Progenitor cell of endocrine pancreas (in vitro differentiated cells): ENCODE measurements around the gene TP63. TPM values are rescaled to one million over a fixed set of nuclear protein-coding genes. Genes with fewer than 3 reads are reported as not detected.

Source experiments
- DNase-seq: peaks from one replicate; pipeline ENCODE4 v3.0.0; 2021; ENCODE audit warnings: low spot score; ENCODE audit not compliant: unreplicated experiment
- H3K27ac Mint-ChIP-seq: 2 replicates; pipeline ENCODE4 v1.8.0; 2021; ENCODE audit warnings: mild to moderate bottlenecking, moderate library complexity, mixed read lengths
- H3K27me3 Mint-ChIP-seq: 2 replicates; pipeline ENCODE4 v1.8.0; 2021; ENCODE audit warnings: mixed read lengths
- H3K36me3 Mint-ChIP-seq: 2 replicates; pipeline ENCODE4 v1.8.0; 2022; ENCODE audit warnings: mixed read lengths; ENCODE audit not compliant: insufficient read depth
- H3K4me1 Mint-ChIP-seq: 2 replicates; pipeline ENCODE4 v1.8.0; 2021; ENCODE audit warnings: low read depth, mixed read lengths
- H3K4me3 Mint-ChIP-seq: 2 replicates; pipeline ENCODE4 v1.8.0; 2021; ENCODE audit warnings: low read depth, mild to moderate bottlenecking, moderate library complexity, mixed read lengths
- H3K9me3 Mint-ChIP-seq: 2 replicates; pipeline ENCODE4 v1.8.0; 2021; ENCODE audit warnings: low read depth, mixed read lengths
- total RNA-seq: library from RNA; stranded (reverse); gene quantifications from 2 replicates; pipeline ENCODE4 v1.2.1, GENCODE V29; 2021
- TF ChIP-seq, protein P1 (sequence below): fragments of 200-600 bp; sonication (generic); IDR thresholded peaks from one replicate; pipeline ENCODE4 v1.5.0; 2021; ENCODE audit warnings: antibody characterized with exemption, mild to moderate bottlenecking; ENCODE audit not compliant: unreplicated experiment

TP63 gene
- total RNA-seq, 1 donor from 2014 or later, result 0.72 TPM

DNA sequence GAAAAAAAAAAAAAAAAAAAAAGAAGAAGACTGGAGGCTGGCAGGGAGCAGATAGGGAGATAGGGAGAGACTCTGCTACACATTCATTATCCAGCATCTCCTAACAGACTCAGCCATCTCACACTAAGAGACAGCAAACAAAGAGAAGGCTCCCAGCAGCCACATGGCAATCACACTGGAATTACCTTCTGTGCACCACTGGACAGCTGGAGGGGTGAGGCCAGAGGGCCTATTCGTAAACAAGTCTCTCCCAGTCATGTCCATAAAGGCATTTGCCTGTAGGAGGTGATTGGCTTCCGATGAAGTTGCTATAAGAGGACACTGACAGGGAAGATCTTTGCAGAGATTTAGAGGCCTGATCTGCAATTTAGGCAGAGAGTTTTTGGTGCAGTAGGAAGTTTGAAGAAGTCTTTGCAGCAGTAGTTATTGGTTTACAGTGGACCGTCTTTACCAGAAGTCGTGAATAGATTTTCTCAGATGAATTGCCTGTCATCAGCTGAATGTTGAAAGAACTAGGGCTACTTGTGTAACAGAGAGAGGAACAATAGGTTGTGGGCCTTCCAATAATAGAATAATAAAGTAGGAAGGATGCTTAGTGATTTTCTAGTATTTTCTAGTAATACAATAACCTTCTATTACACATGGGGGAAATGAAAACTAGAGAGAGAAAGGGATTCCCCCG lies 89.7 kb downstream of the TP63 start:
- DNase-seq, result no peak
- TF ChIP-seq, protein P1, sequence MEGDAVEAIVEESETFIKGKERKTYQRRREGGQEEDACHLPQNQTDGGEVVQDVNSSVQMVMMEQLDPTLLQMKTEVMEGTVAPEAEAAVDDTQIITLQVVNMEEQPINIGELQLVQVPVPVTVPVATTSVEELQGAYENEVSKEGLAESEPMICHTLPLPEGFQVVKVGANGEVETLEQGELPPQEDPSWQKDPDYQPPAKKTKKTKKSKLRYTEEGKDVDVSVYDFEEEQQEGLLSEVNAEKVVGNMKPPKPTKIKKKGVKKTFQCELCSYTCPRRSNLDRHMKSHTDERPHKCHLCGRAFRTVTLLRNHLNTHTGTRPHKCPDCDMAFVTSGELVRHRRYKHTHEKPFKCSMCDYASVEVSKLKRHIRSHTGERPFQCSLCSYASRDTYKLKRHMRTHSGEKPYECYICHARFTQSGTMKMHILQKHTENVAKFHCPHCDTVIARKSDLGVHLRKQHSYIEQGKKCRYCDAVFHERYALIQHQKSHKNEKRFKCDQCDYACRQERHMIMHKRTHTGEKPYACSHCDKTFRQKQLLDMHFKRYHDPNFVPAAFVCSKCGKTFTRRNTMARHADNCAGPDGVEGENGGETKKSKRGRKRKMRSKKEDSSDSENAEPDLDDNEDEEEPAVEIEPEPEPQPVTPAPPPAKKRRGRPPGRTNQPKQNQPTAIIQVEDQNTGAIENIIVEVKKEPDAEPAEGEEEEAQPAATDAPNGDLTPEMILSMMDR, result no peak
- Mint-ChIP-seq H3K27me3 (peaks cover 35% of the 10 kb centered on the region), H3K27ac (peak overlapping the region; percentile 8), H3K36me3 (no peaks in the 10 kb centered on the region), H3K4me3 (no peak overlapping the region), H3K4me1 (peaks cover 3% of the 10 kb centered on the region), H3K9me3 (no peaks in the 10 kb centered on the region)

DNA sequence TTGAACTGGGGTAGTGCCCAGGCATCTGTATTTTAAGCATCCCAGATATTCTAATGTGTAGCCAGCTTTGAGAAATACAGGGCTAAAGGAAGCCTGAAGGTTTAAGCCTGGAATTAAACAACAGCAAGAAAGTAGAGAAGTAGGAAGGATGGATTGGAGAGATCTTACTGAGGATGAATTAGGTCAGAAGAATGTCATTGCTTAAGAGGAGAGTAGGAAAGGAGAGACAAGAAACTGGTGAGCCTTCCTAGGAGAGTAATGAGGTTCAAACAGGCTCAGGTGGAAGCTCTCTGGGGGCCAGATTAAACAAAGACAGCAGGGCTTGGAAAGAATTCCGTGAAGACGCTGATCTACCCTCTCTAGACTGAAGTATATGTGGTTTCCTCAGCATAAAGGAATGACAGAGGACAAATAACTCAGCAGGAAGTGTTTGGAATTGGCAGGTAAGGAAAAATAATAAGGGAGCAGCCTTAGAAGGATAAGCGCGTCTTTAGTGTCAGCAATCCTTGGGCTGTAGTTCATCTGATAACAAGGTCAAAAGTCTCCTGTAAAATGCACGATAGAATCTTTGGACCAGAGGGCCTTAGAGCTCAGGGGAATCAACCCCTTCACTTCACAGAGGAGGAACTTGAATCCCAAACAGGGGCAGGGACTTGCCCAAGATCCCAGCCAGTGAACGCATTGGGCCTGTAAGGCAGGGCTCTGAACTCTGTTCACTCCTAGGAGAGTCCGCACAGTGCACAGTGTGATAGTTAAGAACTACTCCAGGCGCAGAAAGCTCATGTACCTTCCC lies 90.9 kb downstream of the TP63 start:
- DNase-seq, result no peak
- Mint-ChIP-seq H3K36me3 (no peaks in the 10 kb centered on the region), H3K27me3 (peaks cover 35% of the 10 kb centered on the region), H3K27ac (no peak overlapping the region), H3K4me3 (no peak overlapping the region), H3K9me3 (no peaks in the 10 kb centered on the region), H3K4me1 (peaks cover 3% of the 10 kb centered on the region)
- TF ChIP-seq, protein P1, result no peak

DNA sequence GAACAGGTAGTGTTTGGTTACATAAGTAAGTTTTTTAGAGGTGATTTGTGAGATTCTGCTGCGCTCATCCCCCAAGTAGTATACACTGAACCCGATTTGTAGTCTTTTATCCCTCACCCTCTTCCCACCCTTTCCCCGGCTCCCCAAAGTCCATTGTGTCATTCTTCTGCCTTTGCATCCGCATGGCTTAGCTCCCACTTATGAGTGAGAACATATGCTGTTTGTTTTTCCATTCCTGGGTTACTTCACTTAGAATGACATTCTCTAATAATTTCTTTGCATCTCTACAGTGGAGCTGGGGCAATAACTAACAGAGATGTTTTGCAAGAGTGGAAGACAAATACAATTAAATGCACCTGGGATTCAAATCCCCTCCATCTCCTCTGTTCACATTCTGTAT lies 93.2 kb downstream of the TP63 start:
- DNase-seq, result no peak
- Mint-ChIP-seq H3K27ac (no peak overlapping the region), H3K4me1 (peaks cover 3% of the 10 kb centered on the region), H3K27me3 (peaks cover 22% of the 10 kb centered on the region), H3K36me3 (no peaks in the 10 kb centered on the region), H3K9me3 (no peaks in the 10 kb centered on the region), H3K4me3 (no peak overlapping the region)
- TF ChIP-seq, protein P1, result no peak

DNA sequence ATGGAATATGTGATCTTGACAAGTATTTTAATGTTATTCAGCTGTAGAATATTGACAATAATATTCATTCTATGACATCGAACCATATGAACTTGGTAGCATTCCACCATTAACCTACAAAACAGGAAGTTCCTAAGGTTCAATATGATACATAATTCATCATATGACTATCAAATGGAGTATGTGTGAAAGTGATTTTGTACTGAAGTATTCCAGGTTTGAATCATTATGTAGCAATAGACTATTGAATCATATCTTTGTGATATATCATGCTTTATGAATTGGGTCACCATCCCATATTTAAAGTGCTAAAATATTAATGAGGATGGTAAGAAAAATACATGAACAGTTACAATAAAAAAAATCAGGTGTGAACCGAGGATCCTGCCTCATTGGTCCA lies 95.1 kb downstream of the TP63 start:
- TF ChIP-seq, protein P1, result no peak
- no peak for DNase-seq
- Mint-ChIP-seq H3K27me3 (peaks cover 15% of the 10 kb centered on the region), H3K36me3 (no peaks in the 10 kb centered on the region), H3K4me3 (no peak overlapping the region), H3K27ac (no peak overlapping the region), H3K9me3 (no peaks in the 10 kb centered on the region), H3K4me1 (no peaks in the 10 kb centered on the region)

DNA sequence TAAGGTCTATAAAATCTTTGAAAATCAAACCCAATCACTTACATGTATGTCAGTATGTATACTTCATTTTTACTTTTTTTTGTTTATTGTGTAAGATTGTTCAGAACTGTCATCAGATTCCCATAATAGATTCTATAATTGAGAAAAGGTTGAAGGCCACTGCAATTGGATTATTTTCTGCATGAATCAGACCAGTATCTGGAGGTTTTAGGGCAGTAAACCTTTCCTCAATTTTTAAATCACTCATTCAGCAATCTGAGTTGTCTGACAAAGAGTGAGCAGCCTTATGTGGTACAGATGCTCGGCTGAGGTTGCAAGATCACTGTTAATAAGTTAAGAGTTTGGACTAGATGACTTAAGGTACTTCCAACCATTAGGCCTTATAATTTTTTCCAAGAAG lies 96.0 kb downstream of the TP63 start:
- TF ChIP-seq, protein P1, result no peak
- no peaks in the 10 kb centered on the region for H3K4me1 Mint-ChIP-seq
- DNase-seq, result no peak
- H3K27me3 Mint-ChIP-seq, result peaks cover 10% of the 10 kb centered on the region
- H3K4me3 Mint-ChIP-seq, result no peak overlapping the region
- H3K36me3 Mint-ChIP-seq, result no peaks in the 10 kb centered on the region
- no peak overlapping the region for H3K27ac Mint-ChIP-seq
- no peaks in the 10 kb centered on the region for H3K9me3 Mint-ChIP-seq
